Measurements from ENCODE around the gene ZNF441.
A peak's percentile ranks its signal among the peaks of the same experiment; 100 is the strongest.
"Not testable (repeated sequence)": the region's sequence is repeated elsewhere in the genome, so short reads cannot be mapped to it uniquely, and the experiment has no call there.

Gene ZNF441

GRCh38 chr19:11781295-11782057, 14.7 kb downstream of the ZNF441 start:
- no peak for DNase-seq

GRCh38 chr19:11783767-11784166, 17.0 kb downstream of the ZNF441 start:
- DNase-seq, result no peak

DNA sequence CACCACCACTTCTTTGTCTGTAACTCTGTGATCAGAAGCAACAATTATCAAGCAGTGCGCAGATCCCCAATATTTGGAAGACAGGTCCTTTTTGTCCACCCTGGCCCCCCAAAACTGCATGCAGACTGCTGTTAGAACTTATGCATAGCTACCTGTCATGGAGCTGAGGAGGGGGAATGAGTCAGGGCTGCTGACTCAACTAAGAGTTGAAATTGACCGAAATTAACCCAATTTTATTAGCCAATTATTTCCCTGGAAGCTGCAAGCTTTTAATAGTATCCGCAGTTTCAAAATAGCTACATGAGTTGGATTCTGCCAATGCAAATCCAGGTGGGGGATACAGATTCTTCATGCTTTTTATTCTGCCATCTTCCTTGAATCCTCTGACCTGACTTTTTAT, 17.6 kb downstream of the ZNF441 start:
- DNase-seq, result no peak

GRCh38 chr19:11787536-11787935, 20.7 kb downstream of the ZNF441 start:
- no peak for DNase-seq

GRCh38 chr19:11792942-11793341, 26.1 kb downstream of the ZNF441 start:
- no peak for DNase-seq

DNA sequence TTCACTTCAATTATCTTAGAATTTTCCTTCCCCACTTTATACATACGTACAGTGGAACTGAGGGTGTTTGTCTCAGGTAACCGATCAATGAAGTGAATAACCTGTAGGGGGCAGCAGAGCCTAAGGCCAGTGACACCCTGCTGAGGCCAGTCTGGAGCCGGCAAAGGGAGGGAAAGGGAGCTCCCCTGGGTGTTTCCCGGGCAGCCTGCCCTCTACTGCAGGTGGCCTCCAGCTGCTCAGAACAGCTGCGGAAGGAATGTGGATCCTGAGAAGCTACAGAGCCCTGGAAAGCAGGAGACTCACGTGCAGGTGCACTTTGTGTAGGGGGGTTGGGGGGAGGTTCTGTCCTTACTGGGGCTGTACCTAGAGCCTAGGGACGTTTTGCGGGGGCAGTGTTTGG, 30.7 kb downstream of the ZNF441 start:
- peak; percentile 75 for DNase-seq

DNA sequence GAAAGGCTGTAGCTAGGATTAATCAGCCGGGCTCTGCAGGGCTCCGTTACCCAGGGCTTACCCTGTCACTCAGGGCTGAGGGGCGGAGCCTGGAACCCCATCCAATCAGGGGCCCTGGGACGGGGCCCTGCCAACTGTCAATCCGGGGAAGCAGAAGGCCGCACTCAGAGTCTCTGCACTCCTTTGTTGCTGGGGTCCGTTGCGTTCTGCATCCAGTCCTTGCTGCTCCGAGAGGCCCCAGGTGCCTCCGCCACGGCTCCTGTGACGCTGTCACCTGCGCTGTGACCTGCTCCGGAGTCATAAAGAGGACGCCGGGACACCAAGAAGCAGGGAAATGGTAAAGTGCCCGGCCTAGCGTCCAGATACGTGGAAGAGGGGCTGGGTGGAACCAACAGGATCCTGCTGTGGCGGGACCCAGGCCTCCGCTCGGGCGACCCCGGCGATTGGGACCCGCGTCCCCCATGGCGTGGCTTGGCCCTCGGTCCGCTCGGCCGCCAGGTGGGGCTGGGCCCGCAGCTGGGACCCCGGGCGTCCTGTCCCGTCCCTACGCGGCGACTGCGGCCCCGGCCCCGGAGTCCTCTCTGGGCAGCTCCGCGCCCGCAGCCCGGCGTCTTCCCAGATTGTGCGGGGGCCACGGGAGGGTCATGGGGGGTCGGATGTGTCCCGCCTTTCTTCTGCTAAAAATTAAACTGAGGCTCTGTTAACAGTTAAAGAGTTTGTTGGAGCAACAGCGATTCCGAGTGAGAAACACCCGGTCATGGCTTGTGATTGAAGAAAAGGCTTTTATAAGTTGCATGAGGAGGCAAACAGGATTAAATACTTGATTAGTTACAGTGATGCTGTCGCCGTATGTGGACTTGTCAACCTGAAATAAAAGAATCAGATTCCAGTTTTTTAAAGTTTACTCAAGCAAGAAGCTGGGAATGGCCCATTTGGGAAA, 31.9 kb downstream of the ZNF441 start, which contains the start of gene ZNF491:
Gene ZNF491 (plus strand): TSS at position 133 of the 940 bp plus-strand sequence. CDS start 7,431 bp downstream, outside the sequence.
- peak; percentile 77 to 79 for DNase-seq

- DNase-seq, result no peak
These were observed 39.7 kb downstream of the ZNF441 start for GRCh38 chr19:11806354-11807098.

- no peak for DNase-seq
These were observed 40.2 kb downstream of the ZNF441 start for GRCh38 chr19:11807099-11807380.

DNA sequence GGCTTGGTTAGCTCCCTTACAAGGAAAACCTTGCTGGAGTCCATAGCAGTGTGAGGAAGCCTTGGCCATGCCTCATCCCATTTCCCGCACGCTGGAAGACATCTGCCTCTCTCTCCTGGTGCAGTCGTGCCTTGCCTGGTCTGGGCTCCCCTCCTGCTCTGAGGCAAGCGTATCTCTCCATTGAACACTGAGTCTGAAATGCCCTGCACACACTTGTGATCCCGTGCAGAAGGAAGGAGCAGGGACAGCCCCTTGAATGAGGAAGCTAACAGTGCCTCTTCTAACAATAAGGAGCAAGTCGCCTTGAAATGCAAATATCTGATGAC, 46.9 kb downstream of the ZNF441 start:
- DNase-seq, result no peak

GRCh38 chr19:11814029-11814699, 47.4 kb downstream of the ZNF441 start, which contains the start of gene ZNF440:
TSS of gene ZNF440 (plus strand) at chr19:11814273. CDS start at chr19:11814448, 175 bp downstream.
- peak; percentile 83 to 85 for DNase-seq

DNA sequence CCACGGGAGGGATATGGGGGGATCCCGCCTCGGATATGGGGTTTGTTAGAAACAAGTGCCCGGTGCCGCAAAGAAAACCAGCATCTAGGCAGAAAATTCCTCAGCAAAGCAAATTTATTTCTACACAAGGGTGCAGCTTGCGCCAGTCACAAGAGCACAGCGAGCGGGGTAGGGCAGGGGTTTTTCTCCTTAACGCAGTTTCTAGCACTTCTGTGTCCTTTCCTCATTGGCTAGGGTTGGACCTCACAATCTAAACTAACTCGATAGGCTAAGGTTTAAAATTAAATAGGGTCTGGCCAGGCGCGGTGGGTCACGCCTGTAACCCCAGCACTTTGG, 47.9 kb downstream of the ZNF441 start:
- no peak for DNase-seq

GRCh38 chr19:11821474-11822109, 54.8 kb downstream of the ZNF441 start:
- no peak for DNase-seq

DNA sequence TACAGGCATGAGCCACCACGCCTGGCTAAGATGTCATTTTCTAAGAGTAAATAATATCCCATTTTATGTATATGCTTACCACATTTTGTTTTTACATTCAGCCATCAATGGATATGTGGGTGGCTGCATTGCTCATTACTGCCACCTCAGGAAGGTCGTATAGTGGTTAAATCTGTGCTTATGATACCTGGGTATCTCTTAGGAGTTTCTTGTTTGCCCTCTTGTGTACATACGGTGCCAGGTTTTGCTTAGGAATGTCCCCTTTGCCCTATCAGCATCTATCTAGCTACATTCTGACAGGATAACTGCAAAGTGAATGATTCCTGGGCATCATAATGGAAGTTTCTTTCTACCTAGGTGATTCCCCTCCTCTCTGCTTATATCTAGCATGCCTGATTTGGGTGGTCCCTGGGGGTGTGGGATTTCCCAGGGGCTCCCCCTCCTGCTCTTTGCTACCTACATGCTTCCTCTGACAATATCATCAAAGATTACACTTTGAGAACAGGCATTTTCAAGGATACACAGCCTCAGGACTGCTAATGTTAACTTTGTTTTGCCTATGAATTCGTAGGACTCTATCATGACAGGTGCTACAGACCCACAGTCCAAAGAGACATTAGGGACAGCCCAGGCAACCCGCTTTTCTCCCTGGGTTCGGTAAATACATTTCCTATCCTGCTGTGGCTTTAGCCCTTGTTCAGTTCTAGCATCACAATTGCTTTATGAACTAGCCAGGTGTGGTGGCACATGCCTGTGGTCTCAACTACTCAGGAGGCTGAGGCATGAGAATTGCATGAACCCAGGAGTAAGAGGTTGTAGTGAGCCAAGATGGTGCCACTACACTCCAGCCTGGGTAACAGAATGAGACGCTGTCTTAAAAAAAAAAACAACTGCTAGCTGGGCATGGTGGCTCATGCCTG, 62.4 kb downstream of the ZNF441 start:
- DNase-seq, result not testable (repeated sequence)

GRCh38 chr19:11832253-11832912, 65.6 kb downstream of the ZNF441 start:
- no peak for DNase-seq

DNA sequence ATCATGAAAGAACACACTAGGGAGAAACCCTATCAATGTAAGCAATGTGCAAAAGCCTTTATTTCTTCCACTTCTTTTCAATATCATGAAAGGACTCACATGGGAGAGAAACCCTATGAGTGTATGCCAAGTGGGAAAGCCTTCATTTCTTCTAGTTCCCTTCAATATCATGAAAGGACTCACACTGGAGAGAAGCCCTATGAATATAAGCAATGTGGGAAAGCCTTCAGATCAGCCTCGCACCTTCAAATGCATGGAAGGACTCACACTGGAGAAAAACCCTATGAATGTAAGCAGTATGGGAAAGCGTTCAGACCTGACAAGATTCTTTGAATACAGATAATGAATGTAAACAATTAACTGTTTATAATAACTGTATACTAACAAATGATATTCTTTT, 66.7 kb downstream of the ZNF441 start:
- no peak for DNase-seq
